Lower leg skin (tissue), 4 donors: ENCODE data around the gene ID2. TPM values are rescaled to one million over a fixed set of nuclear protein-coding genes. Genes with fewer than 3 reads are reported as not detected.

Experiments
- DNase-seq, 2 donors: peaks; one replicate each; pipeline ENCODE4 v3.0.0-alpha.2; 2019; ENCODE audit warnings: low spot score in 2 of 2
- H3K4me3 ChIP-seq: fragments of 200-600 bp; sonication (generic); 2 replicates; pipeline ENCODE4 v1.5.1; 2017; ENCODE audit warnings: mild to moderate bottlenecking, low read depth; ENCODE audit not compliant: poor library complexity, severe bottlenecking
- CTCF ChIP-seq, 3 donors: fragments of 450-650 bp; IDR thresholded peaks; one replicate each; pipeline ENCODE4 v1.5.1; 2016; ENCODE audit warnings: antibody characterized with exemption in 3 of 3, mild to moderate bottlenecking in 3 of 3, moderate library complexity in 2 of 3
- POLR2A ChIP-seq, 2 donors: fragments of 450-650 bp; IDR thresholded peaks; one replicate each; pipeline ENCODE4 v1.6.1; 2016 to 2017; ENCODE audit warnings: antibody characterized with exemption in 2 of 2, mild to moderate bottlenecking in 1 of 2, moderate library complexity in 1 of 2
- WGBS, 2 donors: methylation state at CpG; one replicate each; pipeline ENCODE4 v1.1.5; 2018; 5-methylcytosine and 5-hydroxymethylcytosine counted together
- intact Hi-C: fragments of 100-400 bp; cut with DNase I; formaldehyde crosslinking; loops from one replicate; pipeline ENCODE4 v1.15.0; 2023; ENCODE audit warnings: low total_unique reads
- total RNA-seq, 4 donors: library from RNA; depleted of rRNA; stranded (reverse); fragments of >200 nt; gene quantifications; one replicate each; pipeline ENCODE4 v1.1.0, GENCODE V29; 2016

Gene ID2
- 100 to 1,000 TPM; 120 to 271 (median 209) TPM for total RNA-seq

GRCh38 chr2:8681786-8682692 lies at the start of gene ID2:
TSS of gene ID2 (plus strand) at chr2:8682056. CDS start at chr2:8682166, 110 bp downstream.
- TF ChIP-seq CTCF (IDR thresholded peaks at IDR 0.05) (peak in 1 of 3 donors; percentile 12), POLR2A (IDR thresholded peaks at IDR 0.05) (peak in 1 of 2 donors; percentile 97)
- DNase-seq, result peak; percentile 99 to 100
- intact Hi-C loops, result loop anchor here (10.0 kb wide), 1 partner anchor 137 kb away; no protein-coding TSS in a partner anchor
- WGBS, 2 donors, result 1% methylated on average over 26 to 35 of the region's 70 CpGs
- peak within 1 kb of the TSS; percentile 80 for H3K4me3 ChIP-seq

GRCh38 chr2:8632755-8633154 lies 49.1 kb upstream of the ID2 start:
- TF ChIP-seq POLR2A (IDR thresholded peaks at IDR 0.05), result no peak
- TF ChIP-seq CTCF (IDR thresholded peaks at IDR 0.05), result no peak
- DNase-seq, result no peak
- H3K4me3 ChIP-seq, result no peak overlapping the region
- WGBS, 2 donors, result 85 to 92% methylated on average over 11 of the region's 11 CpGs
- intact Hi-C loops, result no loop called here

GRCh38 chr2:8633186-8633734 lies 48.6 kb upstream of the ID2 start:
- DNase-seq, result no peak
- no peak for TF ChIP-seq POLR2A (IDR thresholded peaks at IDR 0.05)
- TF ChIP-seq CTCF (IDR thresholded peaks at IDR 0.05), result no peak
- 77 to 79% methylated on average over 7 of the region's 7 CpGs for WGBS, 2 donors
- intact Hi-C loops, result no loop called here
- no peak overlapping the region for H3K4me3 ChIP-seq

- TF ChIP-seq CTCF (IDR thresholded peaks at IDR 0.05) (no peak), POLR2A (IDR thresholded peaks at IDR 0.05) (no peak)
- no peak overlapping the region for H3K4me3 ChIP-seq
- 72 to 82% methylated on average over 14 of the region's 14 CpGs for WGBS, 2 donors
- intact Hi-C loops, result no loop called here
- DNase-seq, result no peak
These were observed 48.0 kb upstream of the ID2 start for GRCh38 chr2:8633735-8634313.

- WGBS, 2 donors, result 94 to 96% methylated on average over 14 of the region's 14 CpGs
- intact Hi-C loops, result no loop called here
- TF ChIP-seq CTCF (IDR thresholded peaks at IDR 0.05), result no peak
- TF ChIP-seq POLR2A (IDR thresholded peaks at IDR 0.05), result no peak
- no peak for DNase-seq
- no peak overlapping the region for H3K4me3 ChIP-seq
These were observed 47.2 kb upstream of the ID2 start for GRCh38 chr2:8634466-8635172.
